GM08714 (cell line): Measurements from ENCODE around the gene SLC52A3.

ENCODE experiments used
- H3K4me3 ChIP-seq: fragments of 200-500 bp; sonication (Bioruptor generic); 2 replicates; pipeline ENCODE4 v1.5.1; 2014; ENCODE audit warnings: mild to moderate bottlenecking, low read length, inconsistent platforms
- ZNF274 ChIP-seq: IDR thresholded peaks from 2 replicates; pipeline ENCODE4 v1.6.1; 2012; ENCODE audit warnings: mild to moderate bottlenecking, low read depth, low read length

SLC52A3 gene

GRCh38 chr20:753897-754635 lies 14.2 kb downstream of the SLC52A3 start:
- no peak for TF ChIP-seq ZNF274
- no peak overlapping the region for H3K4me3 ChIP-seq

GRCh38 chr20:753136-753535 lies 15.2 kb downstream of the SLC52A3 start:
- no peak for TF ChIP-seq ZNF274
- no peak overlapping the region for H3K4me3 ChIP-seq

DNA sequence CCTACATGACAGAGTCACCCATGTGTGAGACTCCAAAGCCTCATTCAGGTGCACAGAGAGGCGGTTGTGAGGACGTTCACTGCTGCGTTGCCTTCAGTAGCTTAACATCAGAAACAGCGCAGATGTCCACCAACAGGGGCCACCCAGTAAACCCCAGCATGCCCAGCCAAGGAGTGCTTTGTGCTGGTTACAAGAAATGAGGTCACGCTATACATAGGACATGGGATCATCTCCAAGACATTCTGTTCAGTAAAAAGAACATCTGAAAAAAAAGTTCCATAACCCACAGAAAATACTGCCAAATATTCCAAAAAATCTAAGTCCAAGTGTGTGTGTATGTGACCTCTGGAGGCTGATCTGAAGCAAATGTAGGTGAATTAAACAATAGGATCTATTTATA lies 16.0 kb downstream of the SLC52A3 start:
- no peak for TF ChIP-seq ZNF274
- no peak overlapping the region for H3K4me3 ChIP-seq

- no peak overlapping the region for H3K4me3 ChIP-seq
- TF ChIP-seq ZNF274 = no peak
Measured at GRCh38 chr20:751761-752160, 16.5 kb downstream of the SLC52A3 start.

GRCh38 chr20:750801-751200 lies 17.5 kb downstream of the SLC52A3 start:
- no peak for TF ChIP-seq ZNF274
- H3K4me3 ChIP-seq = no peak overlapping the region

- TF ChIP-seq ZNF274 = no peak
- H3K4me3 ChIP-seq = no peak overlapping the region
Measured at GRCh38 chr20:745683-746301, 22.5 kb downstream of the SLC52A3 start.

GRCh38 chr20:742156-742555 lies 26.1 kb downstream of the SLC52A3 start:
- TF ChIP-seq ZNF274 = no peak
- no peak overlapping the region for H3K4me3 ChIP-seq

DNA sequence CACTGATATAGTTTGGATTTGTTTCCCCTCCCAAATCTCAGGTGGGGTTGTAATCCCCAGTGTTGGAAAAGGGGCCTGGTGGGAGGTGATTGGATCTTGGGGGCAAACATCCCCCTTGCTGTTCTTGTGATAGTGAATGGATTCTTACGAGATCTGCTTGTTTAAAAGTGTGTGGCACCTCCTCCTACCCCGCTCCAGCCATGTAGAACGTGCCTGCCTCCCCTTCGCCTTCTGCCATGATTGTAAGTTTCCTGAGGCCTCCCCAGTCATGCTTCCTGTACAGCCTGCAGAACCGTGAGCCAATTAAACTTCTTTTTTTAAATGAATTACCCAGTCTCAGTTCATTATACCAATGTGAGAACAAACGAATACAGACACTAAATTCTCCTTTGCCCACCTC lies 26.7 kb downstream of the SLC52A3 start:
- no peak for TF ChIP-seq ZNF274
- no peak overlapping the region for H3K4me3 ChIP-seq

DNA sequence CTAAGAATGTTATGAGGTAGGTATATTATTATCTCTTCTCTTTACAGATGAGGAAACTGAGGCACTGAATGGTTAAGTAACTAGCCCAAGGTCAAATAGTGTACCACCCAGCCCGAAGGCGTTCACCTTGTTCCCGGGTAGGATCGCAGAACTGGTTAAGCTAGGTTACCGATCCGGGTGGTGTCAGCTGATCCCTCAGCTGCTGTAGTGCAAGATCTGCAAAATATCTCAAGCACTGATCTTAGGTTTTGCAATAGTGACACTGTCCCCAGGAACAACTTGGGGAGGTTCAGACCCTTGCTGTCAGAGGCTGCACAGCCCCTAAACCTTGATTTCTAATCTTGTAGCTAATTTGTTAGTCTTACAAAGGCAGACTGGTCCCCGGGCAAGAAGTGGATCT lies 28.1 kb downstream of the SLC52A3 start:
- TF ChIP-seq ZNF274 = no peak
- H3K4me3 ChIP-seq = no peak overlapping the region

- no peak overlapping the region for H3K4me3 ChIP-seq
- no peak for TF ChIP-seq ZNF274
Measured at GRCh38 chr20:739736-740135, 28.6 kb downstream of the SLC52A3 start.

GRCh38 chr20:733861-734260 lies 34.4 kb downstream of the SLC52A3 start:
- no peak for TF ChIP-seq ZNF274
- no peak overlapping the region for H3K4me3 ChIP-seq

GRCh38 chr20:732727-733126 lies 35.6 kb downstream of the SLC52A3 start:
- no peak for TF ChIP-seq ZNF274
- H3K4me3 ChIP-seq = no peak overlapping the region

GRCh38 chr20:731891-732560 lies 36.3 kb downstream of the SLC52A3 start:
- no peak overlapping the region for H3K4me3 ChIP-seq
- no peak for TF ChIP-seq ZNF274

DNA sequence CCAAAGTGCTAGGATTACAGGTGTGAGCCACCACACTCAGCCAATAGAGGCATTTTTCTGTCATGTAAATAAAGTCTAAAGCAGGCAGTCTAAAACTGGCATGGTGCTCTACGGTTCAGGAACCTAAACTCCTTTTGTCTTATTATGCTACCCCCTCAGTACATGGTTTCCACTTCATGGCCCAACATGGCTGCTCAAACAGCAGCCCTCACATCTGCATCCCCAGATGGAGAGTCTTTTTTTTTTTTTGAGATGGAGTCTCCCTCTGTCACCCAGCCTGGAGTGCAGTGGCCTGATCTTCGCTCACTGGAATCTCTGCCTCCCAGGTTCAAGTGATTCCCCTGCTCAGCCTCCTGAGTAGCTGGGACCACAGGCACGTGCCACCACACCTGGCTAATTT lies 38.3 kb downstream of the SLC52A3 start:
- no peak overlapping the region for H3K4me3 ChIP-seq
- no peak for TF ChIP-seq ZNF274
